ENCODE data around the gene B9D1.

- TF ChIP-seq CTCF (conservative IDR thresholded peaks at IDR 0.05 in 1 of 2, IDR thresholded peaks at IDR 0.05 in 1 of 2; ENCODE audit: extremely low read depth in 1 of 2, insufficient read depth in 1 of 2, low read depth in 1 of 2, low read length in 2 of 2) (no peak), EZH2 (IDR thresholded peaks at IDR 0.05; ENCODE audit: borderline replicate concordance, low read length) (no peak)
Measured at GRCh38 chr17:19368229-19368628, 5.7 kb upstream of the B9D1 start.

Data from mammary epithelial cell (primary cell).